ENCODE results near the gene HCRT.

The HCRT gene

GRCh38 chr17:42182927-42183734, 2.1 kb downstream of the HCRT start:
- Histone ChIP-seq H3K4me1 (ENCODE audit: control insufficient read depth, insufficient read depth, low read length) (no peaks in the 10 kb centered on the region), H3K36me3 (ENCODE audit: control insufficient read depth in 2 of 2, insufficient read depth in 1 of 2, low read length in 2 of 2) (no peaks in the 10 kb centered on the region), H3K27ac (ENCODE audit: extremely low read depth, low read depth, low read length) (no peak overlapping the region), H3K4me3 (ENCODE audit: low read depth, low read length) (no peak overlapping the region), H3K9me3 (ENCODE audit: control insufficient read depth, insufficient read depth, low read depth, low read length) (no peaks in the 10 kb centered on the region)
- ChIA-PET POLR2A (interaction anchor here (0.6 to 1.0 kb wide), 2 partner anchors 9 to 92 kb away, joined by 4 to 11 read pairs; no protein-coding TSS in a partner anchor), CTCF (interaction anchor here (0.7 to 2.9 kb wide), 8 partner anchors 11 to 205 kb away, joined by 3 to 17 read pairs (median 4); partner anchors contain the start of genes GHDC and STAT3)
- TF ChIP-seq ZNF362 (tag by site-specific recombination; IDR thresholded peaks at IDR 0.05), result 0 out of 2 replicates have a peak, but pooled peaks have one; percentile 33
- peak; percentile 97 for TF ChIP-seq ZNF600 (tag by site-specific recombination; IDR thresholded peaks at IDR 0.05)
- peak; percentile 79 for TF ChIP-seq ZNF2 (tag by site-specific recombination; IDR thresholded peaks at IDR 0.05)
- TF ChIP-seq ZBTB26 (tag by site-specific recombination; optimal IDR thresholded peaks at IDR 0.05), result peak; percentile 9
- 0 out of 2 replicates have a peak, but pooled peaks have one; percentile 49 for TF ChIP-seq ZFP69B (tag by site-specific recombination; IDR thresholded peaks at IDR 0.05)
- no peak for TF ChIP-seq ZBTB49 (tag by site-specific recombination; IDR thresholded peaks at IDR 0.05; ENCODE audit: low read depth)
- peak; percentile 42; the same call in 1 of the 2 replicates for TF ChIP-seq ZNF394 (tag by site-specific recombination; IDR thresholded peaks at IDR 0.05; ENCODE audit: borderline replicate concordance)
- TF ChIP-seq KLF8 (tag by site-specific recombination; IDR thresholded peaks at IDR 0.05), result peak; percentile 88
- peak; percentile 86 for TF ChIP-seq PATZ1 (tag by site-specific recombination; IDR thresholded peaks at IDR 0.05)
- 0 out of 2 replicates have a peak, but pooled peaks have one; percentile 71 for TF ChIP-seq ZNF10 (tag by site-specific recombination; IDR thresholded peaks at IDR 0.05)
- peak; percentile 76; the same call in 1 of the 2 replicates for TF ChIP-seq ZNF768 (tag by site-specific recombination; IDR thresholded peaks at IDR 0.05)
- TF ChIP-seq ZBTB17 (tag by site-specific recombination; IDR thresholded peaks at IDR 0.05), result peak; percentile 90
- peak; percentile 95 for TF ChIP-seq SCRT2 (tag by site-specific recombination; IDR thresholded peaks at IDR 0.05)
- 0 out of 2 replicates have a peak, but pooled peaks have one; percentile 45 for TF ChIP-seq ZNF324 (tag by site-specific recombination; IDR thresholded peaks at IDR 0.05)
- TF ChIP-seq ZNF692 (tag by site-specific recombination; IDR thresholded peaks at IDR 0.05), result peak; percentile 46; the same call in 1 of the 2 replicates
- no peak for TF ChIP-seq ZNF473 (tag by site-specific recombination; IDR thresholded peaks at IDR 0.05)
- TF ChIP-seq ZEB2 (tag by site-specific recombination; IDR thresholded peaks at IDR 0.05), result peak; percentile 73
- peak; percentile 65 for TF ChIP-seq FEZF1 (tag by site-specific recombination; IDR thresholded peaks at IDR 0.05)
- no peak for TF ChIP-seq ZSCAN16 (tag by site-specific recombination; IDR thresholded peaks at IDR 0.05)
- peak; percentile 25 for TF ChIP-seq ZBTB21 (tag by site-specific recombination; IDR thresholded peaks at IDR 0.05)
- TF ChIP-seq ZFP41 (tag by site-specific recombination; IDR thresholded peaks at IDR 0.05; ENCODE audit: borderline replicate concordance), result no peak
- TF ChIP-seq ZNF391 (tag by site-specific recombination; IDR thresholded peaks at IDR 0.05; ENCODE audit: borderline replicate concordance, low read depth), result peak; percentile 34; the same call in 1 of the 2 replicates
- peak; percentile 78; the same call in 1 of the 2 replicates for TF ChIP-seq ZNF639 (tag by site-specific recombination; IDR thresholded peaks at IDR 0.05)
- TF ChIP-seq ZNF366 (tag by site-specific recombination; conservative IDR thresholded peaks at IDR 0.05), result peak; percentile 99
- peak; percentile 70 for TF ChIP-seq KLF1 (tag by site-specific recombination; IDR thresholded peaks at IDR 0.05)
- TF ChIP-seq ZFHX2 (tag by site-specific recombination; conservative IDR thresholded peaks at IDR 0.05), result peak; percentile 71
- no peak for TF ChIP-seq ZNF169 (tag by site-specific recombination; IDR thresholded peaks at IDR 0.05)
- no peak for TF ChIP-seq ZNF621 (tag by site-specific recombination; IDR thresholded peaks at IDR 0.05)

Data from HEK293 (cell line).